Activated naive CD4-positive, alpha-beta T cell treated with anti-CD3 and anti-CD28 coated beads, Interleukin-2, amount 50 U/mL, for 24 hours (primary cell): ENCODE results near the gene CLMN.
"Not testable (repeated sequence)": the region's sequence is repeated elsewhere in the genome, so short reads cannot be mapped to it uniquely, and the experiment has no call there.

Experiments used
- H3K27ac Mint-ChIP-seq: one replicate; pipeline ENCODE4 v1.8.0; 2021; ENCODE audit warnings: mild to moderate bottlenecking, mixed read lengths
- H3K27me3 Mint-ChIP-seq: one replicate; pipeline ENCODE4 v1.8.0; 2021; ENCODE audit warnings: mixed read lengths
- H3K36me3 Mint-ChIP-seq: one replicate; pipeline ENCODE4 v1.8.0; 2021; ENCODE audit warnings: mixed read lengths
- H3K4me1 Mint-ChIP-seq: one replicate; pipeline ENCODE4 v1.8.0; 2021; ENCODE audit warnings: mixed read lengths
- H3K4me3 Mint-ChIP-seq: one replicate; pipeline ENCODE4 v1.8.0; 2021; ENCODE audit warnings: mild to moderate bottlenecking, mixed read lengths
- H3K9me3 Mint-ChIP-seq: one replicate; pipeline ENCODE4 v1.8.0; 2021; ENCODE audit warnings: mixed read lengths

CLMN gene

GRCh38 chr14:95290871-95291431, 28.8 kb downstream of the CLMN start:
- Mint-ChIP-seq H3K4me1 (no peaks in the 10 kb centered on the region), H3K36me3 (no peaks in the 10 kb centered on the region), H3K4me3 (no peak overlapping the region), H3K27me3 (peaks cover 9% of the 10 kb centered on the region), H3K27ac (no peak overlapping the region), H3K9me3 (no peaks in the 10 kb centered on the region)

GRCh38 chr14:95290021-95290420, 29.7 kb downstream of the CLMN start:
- Mint-ChIP-seq H3K36me3 (no peaks in the 10 kb centered on the region), H3K4me1 (no peaks in the 10 kb centered on the region), H3K9me3 (no peaks in the 10 kb centered on the region), H3K27ac (no peak overlapping the region), H3K27me3 (peaks cover 9% of the 10 kb centered on the region), H3K4me3 (no peak overlapping the region)

- Mint-ChIP-seq H3K4me1 (no peaks in the 10 kb centered on the region), H3K27ac (no peak overlapping the region), H3K27me3 (peaks cover 8% of the 10 kb centered on the region), H3K4me3 (no peak overlapping the region), H3K9me3 (no peaks in the 10 kb centered on the region), H3K36me3 (no peaks in the 10 kb centered on the region)
Measured at GRCh38 chr14:95289323-95290010, 30.2 kb downstream of the CLMN start.

- Mint-ChIP-seq H3K4me1 (no peaks in the 10 kb centered on the region), H3K4me3 (no peak overlapping the region), H3K36me3 (no peaks in the 10 kb centered on the region), H3K27ac (no peak overlapping the region), H3K27me3 (peaks cover 8% of the 10 kb centered on the region), H3K9me3 (no peaks in the 10 kb centered on the region)
Measured at GRCh38 chr14:95288672-95289322, 30.9 kb downstream of the CLMN start.

GRCh38 chr14:95287176-95287754, 32.4 kb downstream of the CLMN start:
- no peak overlapping the region for H3K4me3 Mint-ChIP-seq
- no peaks in the 10 kb centered on the region for H3K36me3 Mint-ChIP-seq
- H3K27me3 Mint-ChIP-seq: peaks cover 6% of the 10 kb centered on the region
- H3K9me3 Mint-ChIP-seq: no peaks in the 10 kb centered on the region
- H3K4me1 Mint-ChIP-seq: no peaks in the 10 kb centered on the region
- no peak overlapping the region for H3K27ac Mint-ChIP-seq

- no peaks in the 10 kb centered on the region for H3K36me3 Mint-ChIP-seq
- H3K27ac Mint-ChIP-seq: no peak overlapping the region
- peaks cover 6% of the 10 kb centered on the region for H3K27me3 Mint-ChIP-seq
- H3K4me3 Mint-ChIP-seq: no peak overlapping the region
- H3K9me3 Mint-ChIP-seq: no peaks in the 10 kb centered on the region
- no peaks in the 10 kb centered on the region for H3K4me1 Mint-ChIP-seq
Measured at GRCh38 chr14:95286645-95287044, 33.1 kb downstream of the CLMN start.

GRCh38 chr14:95285566-95285965, 34.1 kb downstream of the CLMN start:
- Mint-ChIP-seq H3K27ac (no peak overlapping the region), H3K36me3 (no peaks in the 10 kb centered on the region), H3K9me3 (no peaks in the 10 kb centered on the region), H3K27me3 (peaks cover 4% of the 10 kb centered on the region), H3K4me1 (no peaks in the 10 kb centered on the region), H3K4me3 (no peak overlapping the region)

GRCh38 chr14:95283802-95284201, 35.9 kb downstream of the CLMN start:
- H3K4me3 Mint-ChIP-seq, H3K27ac Mint-ChIP-seq, H3K9me3 Mint-ChIP-seq, H3K27me3 Mint-ChIP-seq, H3K36me3 Mint-ChIP-seq, H3K4me1 Mint-ChIP-seq: not testable (repeated sequence)

- not testable (repeated sequence) for H3K36me3 Mint-ChIP-seq, H3K4me3 Mint-ChIP-seq, H3K27me3 Mint-ChIP-seq, H3K9me3 Mint-ChIP-seq, H3K4me1 Mint-ChIP-seq, H3K27ac Mint-ChIP-seq
Measured at GRCh38 chr14:95282986-95283380, 36.7 kb downstream of the CLMN start.

GRCh38 chr14:95282354-95282985, 37.2 kb downstream of the CLMN start:
- no peaks in the 10 kb centered on the region for H3K27me3 Mint-ChIP-seq
- no peaks in the 10 kb centered on the region for H3K4me1 Mint-ChIP-seq
- no peaks in the 10 kb centered on the region for H3K9me3 Mint-ChIP-seq
- H3K36me3 Mint-ChIP-seq: no peaks in the 10 kb centered on the region
- H3K27ac Mint-ChIP-seq: no peak overlapping the region
- H3K4me3 Mint-ChIP-seq: no peak overlapping the region

- H3K9me3 Mint-ChIP-seq: no peaks in the 10 kb centered on the region
- no peaks in the 10 kb centered on the region for H3K27me3 Mint-ChIP-seq
- no peak overlapping the region for H3K27ac Mint-ChIP-seq
- H3K36me3 Mint-ChIP-seq: no peaks in the 10 kb centered on the region
- no peak overlapping the region for H3K4me3 Mint-ChIP-seq
- H3K4me1 Mint-ChIP-seq: no peaks in the 10 kb centered on the region
Measured at GRCh38 chr14:95281560-95282176, 38.0 kb downstream of the CLMN start.

- H3K4me3 Mint-ChIP-seq: no peak overlapping the region
- H3K4me1 Mint-ChIP-seq: no peaks in the 10 kb centered on the region
- H3K27ac Mint-ChIP-seq: no peak overlapping the region
- H3K27me3 Mint-ChIP-seq: peaks cover 1% of the 10 kb centered on the region
- H3K36me3 Mint-ChIP-seq: no peaks in the 10 kb centered on the region
- no peaks in the 10 kb centered on the region for H3K9me3 Mint-ChIP-seq
Measured at GRCh38 chr14:95275494-95275893, 44.2 kb downstream of the CLMN start.

GRCh38 chr14:95274874-95275273, 44.8 kb downstream of the CLMN start:
- Mint-ChIP-seq H3K9me3 (no peaks in the 10 kb centered on the region), H3K36me3 (no peaks in the 10 kb centered on the region), H3K27ac (no peak overlapping the region), H3K4me3 (no peak overlapping the region), H3K27me3 (peaks cover 1% of the 10 kb centered on the region), H3K4me1 (no peaks in the 10 kb centered on the region)

- Mint-ChIP-seq H3K4me3 (no peak overlapping the region), H3K27ac (no peak overlapping the region), H3K9me3 (no peaks in the 10 kb centered on the region), H3K4me1 (no peaks in the 10 kb centered on the region), H3K27me3 (peaks cover 1% of the 10 kb centered on the region), H3K36me3 (no peaks in the 10 kb centered on the region)
Measured at GRCh38 chr14:95274279-95274678, 45.4 kb downstream of the CLMN start.

- no peak overlapping the region for H3K4me3 Mint-ChIP-seq
- no peaks in the 10 kb centered on the region for H3K36me3 Mint-ChIP-seq
- peaks cover 1% of the 10 kb centered on the region for H3K27me3 Mint-ChIP-seq
- H3K4me1 Mint-ChIP-seq: no peaks in the 10 kb centered on the region
- H3K27ac Mint-ChIP-seq: no peak overlapping the region
- H3K9me3 Mint-ChIP-seq: no peaks in the 10 kb centered on the region
Measured at GRCh38 chr14:95273001-95273978, 46.4 kb downstream of the CLMN start.
